CD4-positive, alpha-beta T cell treated with Interleukin-6 at 100 ng/mL for 8 hours (primary cell): ENCODE measurements around the gene SCN3A.

Experiments used
- DNase-seq: peaks from one replicate; pipeline ENCODE4 v3.0.0-alpha.2; 2020; ENCODE audit warnings: mixed read lengths, low spot score

Gene SCN3A

DNA sequence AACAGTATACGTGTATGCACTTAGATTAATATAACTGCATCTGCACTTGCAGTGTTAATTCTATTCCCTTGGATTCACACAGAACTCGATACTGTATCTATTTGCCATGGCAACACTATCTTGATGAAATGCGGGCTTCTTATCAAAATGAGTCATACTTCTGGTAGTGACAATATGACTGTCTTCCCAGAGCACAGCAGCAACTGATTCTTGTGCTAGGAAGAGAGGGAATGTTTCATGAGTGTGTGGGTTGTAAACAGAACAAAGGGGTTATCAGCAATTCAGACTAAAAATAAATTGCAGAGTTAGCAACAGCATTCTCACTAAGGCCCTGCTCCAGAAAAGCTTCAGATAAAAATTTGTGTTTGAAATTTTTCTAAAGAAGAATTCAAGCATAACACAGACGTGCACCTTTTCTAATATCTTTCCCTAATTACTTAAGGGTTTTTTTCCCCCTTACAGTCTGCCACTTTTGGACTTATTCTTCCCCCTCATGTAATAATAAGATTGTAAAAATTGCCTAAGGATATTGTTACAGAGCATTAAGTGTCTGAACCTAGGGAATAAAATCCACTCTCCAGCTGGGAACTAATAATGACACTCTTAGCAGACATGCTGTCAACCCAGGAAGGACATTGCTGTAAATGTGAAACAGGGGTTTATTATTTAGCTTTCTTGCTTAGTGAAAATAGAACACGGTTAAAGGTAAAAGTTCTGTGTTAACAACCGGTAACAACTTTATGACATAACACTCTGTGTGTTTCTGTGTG, 148.6 kb downstream of the SCN3A start:
- no peak for DNase-seq

DNA sequence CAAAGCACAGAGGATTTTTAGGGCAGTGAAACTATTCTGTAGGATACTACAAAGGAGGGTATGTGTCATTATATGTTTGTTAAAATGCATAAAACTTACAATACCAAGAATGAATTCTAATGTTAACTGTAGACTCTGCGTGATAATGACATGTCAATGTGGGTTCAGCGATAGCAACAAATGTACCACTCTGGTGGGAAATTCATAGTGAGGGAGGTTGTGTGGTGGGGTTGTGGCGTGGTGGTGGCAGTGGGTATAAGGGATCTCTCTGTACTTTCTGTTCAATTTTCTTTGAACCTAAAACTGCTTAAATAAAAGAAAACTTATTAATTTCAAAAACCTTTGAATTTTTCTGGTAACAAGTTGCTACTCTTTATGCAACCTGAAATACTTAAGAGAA, 149.2 kb downstream of the SCN3A start:
- no peak for DNase-seq

DNA sequence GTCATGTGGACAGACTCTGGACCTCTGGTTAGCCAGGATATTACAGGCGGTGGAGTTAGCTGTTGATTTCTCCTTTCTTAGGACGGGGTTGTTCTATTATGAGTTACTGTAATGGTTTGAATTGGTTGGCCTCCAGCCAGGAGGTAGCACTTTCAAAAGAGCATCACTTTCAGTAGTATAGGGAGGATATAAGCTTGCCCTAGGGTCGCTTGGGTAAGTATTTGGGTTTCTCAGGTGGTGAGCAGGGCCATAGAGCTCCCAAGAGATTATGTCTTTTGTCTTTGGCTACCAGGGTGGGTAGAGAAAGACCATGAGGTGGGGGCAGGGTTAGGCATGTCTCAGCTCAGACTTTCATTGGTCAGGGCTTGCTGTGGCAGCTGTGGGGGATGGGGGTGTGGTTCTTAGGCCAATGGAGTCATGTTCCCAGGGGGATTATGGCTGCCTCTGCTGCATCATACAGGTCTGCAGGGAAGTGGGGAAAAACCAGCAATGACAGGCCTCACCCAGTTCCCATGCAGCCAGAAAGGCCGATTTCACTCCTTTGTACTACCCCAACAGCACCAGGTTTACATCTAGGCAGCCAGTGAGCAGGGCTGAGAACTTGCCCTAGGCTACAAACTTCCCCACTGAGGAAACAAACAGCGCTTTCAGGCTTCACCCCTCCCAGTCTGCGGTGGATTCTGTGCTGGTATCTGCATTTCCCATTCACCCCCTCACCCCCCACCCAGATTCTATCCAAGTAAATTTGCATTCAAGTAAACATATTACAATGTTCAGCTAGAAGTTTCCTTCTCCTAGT, 159.1 kb downstream of the SCN3A start:
- DNase-seq: no peak
